GM19438 (cell line): ENCODE measurements around the gene MLLT10.
A peak's percentile ranks its signal among the peaks of the same experiment; 100 is the strongest.

Experiments used
- ATAC-seq: cut with Tn5 transposase; IDR thresholded peaks from one replicate; pipeline ENCODE4 v1.9.1; 2021; ENCODE audit warnings: low read depth; ENCODE audit not compliant: unreplicated experiment

Gene MLLT10

DNA sequence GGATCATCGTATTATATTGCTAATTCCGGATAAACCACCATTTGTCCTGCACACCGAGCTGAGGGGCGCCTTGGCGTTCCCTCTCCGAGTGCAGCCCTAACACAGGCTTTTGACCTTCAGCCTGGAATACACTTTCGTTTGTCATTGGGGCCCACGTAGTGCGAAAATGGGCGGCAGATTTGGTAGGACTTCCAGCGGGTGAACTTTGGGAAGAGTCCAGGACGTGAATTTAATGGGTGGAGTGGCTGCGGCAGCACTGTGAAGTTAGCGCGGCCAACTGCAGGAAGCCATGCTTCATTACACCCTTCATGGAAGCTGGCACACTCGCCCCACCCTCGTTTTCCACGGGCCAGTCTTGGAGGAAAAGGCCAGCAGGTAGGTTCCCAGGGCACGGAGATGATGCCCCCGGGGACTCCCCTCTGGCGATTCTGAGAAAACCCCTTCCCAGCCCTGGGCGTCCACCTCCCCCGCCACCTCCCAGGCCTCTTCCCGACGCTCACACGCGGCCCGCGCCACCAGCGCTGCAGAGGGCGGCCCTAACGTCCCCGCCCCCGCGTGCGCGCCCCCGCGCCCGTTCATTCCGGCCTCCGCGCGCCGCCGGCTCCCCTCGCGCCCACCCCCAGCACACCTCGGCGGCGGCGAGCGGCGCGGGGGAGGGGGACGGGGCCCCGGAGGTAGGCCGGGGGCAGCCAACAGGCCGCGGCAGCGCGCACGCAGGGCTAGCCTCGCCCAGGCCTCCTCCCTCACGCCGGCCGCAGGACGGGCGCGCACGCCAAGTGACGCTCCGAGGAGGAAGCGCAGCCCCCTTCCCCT is at the start of gene MLLT10:
TSS of gene MLLT10 (plus strand) at position 766 of the 813 bp plus-strand sequence. CDS start 413 bp downstream, outside the sequence.
- peak; percentile 76 for ATAC-seq

GRCh38 chr10:21487416-21488180 is 46.4 kb upstream of the MLLT10 start:
- ATAC-seq: no peak

DNA sequence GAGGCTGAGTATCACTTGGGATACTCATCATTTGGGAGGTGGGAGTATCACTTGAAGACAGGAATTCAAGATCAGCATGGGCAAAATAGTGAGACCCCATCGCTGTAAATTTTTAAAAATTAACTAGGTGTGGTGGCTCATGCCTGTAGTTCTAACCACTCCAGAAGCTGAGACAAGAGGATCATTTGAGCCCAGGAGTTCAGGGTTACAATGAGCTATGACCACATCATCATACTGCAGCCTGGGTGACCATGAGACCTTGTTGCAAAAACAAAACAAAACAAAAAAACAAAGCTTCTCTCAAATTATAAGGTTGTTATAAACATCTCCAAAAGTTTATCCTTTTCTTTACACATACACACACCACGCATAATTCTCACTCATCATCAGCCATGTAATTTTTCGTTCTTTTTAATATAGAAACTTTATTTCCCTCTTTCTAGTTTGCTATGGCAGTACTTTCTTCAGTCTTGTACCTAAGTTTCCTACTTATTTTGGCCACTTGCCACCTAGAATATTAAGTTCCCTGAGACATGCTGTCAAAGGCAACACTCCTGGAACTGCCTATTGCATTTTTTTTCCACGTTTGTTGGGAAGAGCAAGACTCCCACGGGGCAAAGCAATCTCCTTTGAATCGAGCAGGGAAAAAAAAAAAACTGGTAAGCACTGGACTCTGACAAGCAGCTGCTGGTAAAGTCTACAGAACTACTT is 45.6 kb upstream of the MLLT10 start:
- ATAC-seq: no peak

- ATAC-seq: no peak
Measured at GRCh38 chr10:21488957-21489446, 45.0 kb upstream of the MLLT10 start.

DNA sequence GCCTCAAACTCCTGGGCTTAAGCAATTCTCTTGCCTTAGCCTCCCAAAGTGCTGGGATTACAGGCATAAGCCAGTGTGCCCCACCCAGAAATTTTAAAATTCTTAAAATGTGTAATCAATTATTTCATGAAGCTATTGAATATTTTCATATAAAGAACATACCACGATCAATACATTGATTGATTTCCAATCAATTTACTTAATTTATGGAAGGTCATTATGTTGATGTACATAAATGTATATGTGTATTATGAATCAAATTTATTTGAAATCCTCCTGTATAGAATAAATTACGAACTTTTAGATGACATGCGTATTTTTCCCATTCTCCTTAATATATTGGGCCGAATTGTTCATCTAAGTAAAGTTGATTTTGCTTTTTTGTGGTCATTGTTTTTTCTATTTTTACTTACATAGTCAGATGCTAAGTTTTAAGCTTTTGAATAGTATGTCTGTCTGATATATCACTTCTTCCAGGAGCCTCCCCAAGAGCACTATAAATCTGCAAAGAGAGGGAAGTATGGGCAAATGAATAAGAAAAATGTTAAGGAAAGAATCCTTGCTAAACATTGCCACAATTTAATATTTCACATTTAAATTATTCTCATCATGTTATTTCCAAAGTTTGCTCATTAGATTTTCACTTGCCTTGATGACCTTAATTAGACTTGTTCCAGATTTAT is 43.9 kb upstream of the MLLT10 start:
- ATAC-seq: no peak

DNA sequence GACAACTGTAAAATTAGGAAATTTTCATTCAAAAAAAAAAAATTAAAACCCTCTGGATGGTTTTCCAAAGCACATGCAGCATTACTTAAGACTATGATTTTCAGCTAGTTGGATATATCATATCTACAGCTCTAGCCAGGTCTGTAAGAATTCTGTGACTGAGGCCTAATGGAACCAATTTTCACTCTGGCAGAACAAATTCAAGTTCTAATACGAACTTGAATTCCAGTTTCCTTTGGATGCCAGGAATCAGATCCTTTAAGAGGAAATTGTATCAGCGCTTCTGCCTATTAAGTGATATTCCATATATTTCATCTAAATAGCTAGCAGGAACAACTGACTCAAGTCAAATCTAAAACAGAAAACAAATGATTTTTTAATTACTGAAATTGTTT is 43.3 kb upstream of the MLLT10 start:
- no peak for ATAC-seq

DNA sequence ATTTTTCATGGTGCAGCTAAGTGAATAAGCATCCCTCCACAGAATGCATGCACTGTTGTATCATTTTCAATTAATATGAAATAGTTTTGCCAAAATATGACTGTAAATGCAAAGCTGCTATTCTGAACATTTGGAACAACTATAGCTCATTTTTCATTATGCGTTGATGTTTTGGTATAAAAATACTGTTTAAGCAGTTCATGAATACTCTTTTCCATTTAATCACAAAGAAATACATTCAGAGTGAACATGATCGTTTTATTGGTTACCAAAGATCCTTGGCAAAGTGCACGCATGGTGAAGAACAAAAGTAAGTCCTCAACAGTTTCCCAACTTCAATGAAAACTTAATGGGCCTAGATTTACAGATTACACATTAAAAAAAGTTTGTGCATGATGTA is 41.6 kb upstream of the MLLT10 start:
- ATAC-seq: no peak

GRCh38 chr10:21493784-21494183 is 40.2 kb upstream of the MLLT10 start:
- no peak for ATAC-seq

GRCh38 chr10:21494191-21495001 is 39.6 kb upstream of the MLLT10 start:
- peak; percentile 36 for ATAC-seq

DNA sequence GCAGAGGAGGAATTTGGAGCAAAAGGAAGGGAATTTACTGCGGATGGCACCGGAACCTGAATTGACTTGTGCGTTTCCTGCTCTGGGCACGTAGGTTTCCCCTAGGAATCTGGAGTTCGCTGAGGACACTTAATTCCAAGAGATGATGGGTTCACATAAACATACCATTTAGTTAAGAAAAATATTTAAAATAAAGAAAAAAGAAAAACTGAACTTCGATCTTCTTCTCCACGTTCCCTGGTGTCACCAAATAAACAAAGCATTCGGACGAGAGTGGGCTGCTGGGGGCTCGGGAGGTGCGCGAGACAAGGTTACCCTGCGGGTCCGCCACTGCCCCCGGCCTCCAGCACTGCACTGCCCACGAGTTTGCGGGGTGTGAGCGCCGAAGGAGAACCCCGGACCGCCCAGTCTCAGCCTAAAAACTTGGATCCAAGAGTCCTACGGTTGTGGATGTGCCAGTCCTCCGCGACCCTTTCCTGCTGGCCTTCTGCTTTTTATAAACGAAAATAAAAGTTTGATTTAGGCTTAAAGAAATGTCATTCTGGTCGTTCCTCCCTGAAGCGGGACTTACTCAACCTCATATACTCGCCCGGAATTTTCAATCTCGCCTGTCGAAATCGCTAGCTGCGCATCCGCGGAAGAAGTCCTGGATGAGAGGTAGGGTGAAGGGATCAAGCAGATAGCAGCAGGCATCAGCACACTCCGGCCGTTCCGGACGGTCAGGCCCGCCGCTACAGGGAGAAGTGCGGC is 38.9 kb upstream of the MLLT10 start:
- ATAC-seq: no peak

DNA sequence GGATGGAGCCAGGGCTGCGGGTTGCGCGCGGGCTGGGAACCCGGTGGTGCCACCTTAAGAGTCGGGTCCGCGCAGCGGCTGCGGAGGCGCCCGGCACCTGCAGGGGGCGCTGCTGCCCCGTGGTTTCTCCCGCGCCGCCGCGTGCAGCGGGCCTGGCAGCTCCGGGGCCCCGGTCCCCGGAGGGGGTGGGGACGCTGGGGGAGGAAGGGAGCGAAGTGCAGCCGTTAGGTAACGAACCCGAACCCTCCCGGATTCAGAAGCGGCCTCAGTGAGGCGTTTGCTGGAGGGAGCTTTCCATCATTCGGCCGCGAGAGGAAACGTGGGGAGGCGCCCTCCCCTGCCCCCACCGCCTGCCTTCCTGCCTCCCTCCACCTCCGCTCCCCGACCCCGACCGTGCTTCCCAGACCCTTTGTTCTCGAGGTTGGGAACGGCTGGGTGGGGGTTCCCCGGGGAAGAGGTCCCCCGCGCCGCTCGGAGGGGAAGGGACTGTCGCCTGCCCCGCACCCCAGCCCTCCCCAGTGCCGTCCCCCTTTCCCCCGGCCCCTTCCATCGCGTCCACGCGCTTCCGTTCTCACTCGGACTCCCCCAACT is 38.2 kb upstream of the MLLT10 start:
- peak; percentile 61 for ATAC-seq

- ATAC-seq: peak; percentile 50
Measured at GRCh38 chr10:21496343-21497176, 37.5 kb upstream of the MLLT10 start.

- ATAC-seq: no peak
Measured at GRCh38 chr10:21497177-21497807, 36.7 kb upstream of the MLLT10 start.

GRCh38 chr10:21498377-21498776 is 35.7 kb upstream of the MLLT10 start:
- ATAC-seq: no peak

GRCh38 chr10:21498986-21499385 is 35.0 kb upstream of the MLLT10 start:
- ATAC-seq: no peak

GRCh38 chr10:21499701-21500577 is 34.1 kb upstream of the MLLT10 start:
- ATAC-seq: no peak
